HepG2 (cell line): ENCODE measurements around the gene CHD9. TPM values are rescaled to one million over a fixed set of nuclear protein-coding genes. Genes with fewer than 3 reads are reported as not detected.

Experiments
- CAMTA2 ChIP-seq: sonication (generic); formaldehyde crosslinking; IDR thresholded peaks from 2 replicates; pipeline ENCODE4 v1.4.0; 2020; ENCODE audit warnings: mild to moderate bottlenecking, missing genetic modification reagents, borderline replicate concordance
- IRF2 ChIP-seq: IDR thresholded peaks from 2 replicates; pipeline ENCODE4 v1.6.1; 2018; ENCODE audit warnings: missing genetic modification reagents, missing compliant biosample characterization
- KDM1A ChIP-seq: IDR thresholded peaks from 2 replicates; pipeline ENCODE4 v1.6.1; 2016; ENCODE audit warnings: missing compliant biosample characterization
- MLXIP ChIP-seq: sonication (generic); formaldehyde crosslinking; IDR thresholded peaks from 2 replicates; pipeline ENCODE4 v1.9.0; 2021; ENCODE audit warnings: missing genetic modification reagents, borderline replicate concordance
- NR2F6 ChIP-seq, 2 experiments: IDR thresholded peaks; 2 replicates each; pipeline ENCODE4 v1.6.1; 2016; ENCODE audit warnings: antibody characterized with exemption in 1 of 2, mild to moderate bottlenecking in 1 of 2
- SRY ChIP-seq: sonication (generic); formaldehyde crosslinking; IDR thresholded peaks from 2 replicates; pipeline ENCODE4 v1.8.0; 2022; ENCODE audit warnings: mild to moderate bottlenecking, missing genetic modification reagents
- TBL1XR1 ChIP-seq: fragments of 150-350 bp; IDR thresholded peaks from 2 replicates; pipeline ENCODE4 v1.6.1; 2014; ENCODE audit warnings: borderline replicate concordance, low read length; ENCODE audit not compliant: partially characterized antibody
- ZBTB3 ChIP-seq: sonication (generic); formaldehyde crosslinking; IDR thresholded peaks from 2 replicates; pipeline ENCODE4 v1.4.0; 2020; ENCODE audit warnings: low read depth, mild to moderate bottlenecking, moderate library complexity, missing genetic modification reagents, borderline replicate concordance
- ZNF263 ChIP-seq: sonication (generic); formaldehyde crosslinking; IDR thresholded peaks from 2 replicates; pipeline ENCODE4 v1.4.0; 2020; ENCODE audit warnings: missing genetic modification reagents
- ZNF446 ChIP-seq: sonication (generic); formaldehyde crosslinking; IDR thresholded peaks from 2 replicates; pipeline ENCODE4 v1.5.0; 2020; ENCODE audit warnings: mild to moderate bottlenecking, missing genetic modification reagents
- ZNF766 ChIP-seq: sonication (generic); formaldehyde crosslinking; IDR thresholded peaks from 2 replicates; pipeline ENCODE4 v1.5.0; 2020; ENCODE audit warnings: missing genetic modification reagents, borderline replicate concordance
- ZNF839 ChIP-seq: sonication (generic); formaldehyde crosslinking; IDR thresholded peaks from 2 replicates; pipeline ENCODE4 v1.4.0; 2020; ENCODE audit warnings: missing genetic modification reagents, mild to moderate bottlenecking, borderline replicate concordance
- ZNF850 ChIP-seq: sonication (generic); formaldehyde crosslinking; conservative IDR thresholded peaks from 2 replicates; pipeline ENCODE4 v1.9.0; 2021; ENCODE audit warnings: mild to moderate bottlenecking, missing genetic modification reagents
- polyA plus RNA-seq, 8 experiments: library from polyadenylated mRNA; depleted of rRNA in 3 of 8; stranded (reverse) in 7 of 8; unstranded in 1 of 8; fragments of >200 nt; fragmentation: Illumina TruSeq in 4 of 8; extraction: Trizol in 4 of 8; gene quantifications; 2 replicates each; pipeline versions ENCODE4 v1.2.1 to v1.2.3, GENCODE V29; 2011 to 2016; ENCODE audit warnings: low read depth in 4 of 8, missing spikeins in 1 of 8, mixed read lengths in 1 of 8; ENCODE audit not compliant: insufficient read depth in 1 of 8
- total RNA-seq, 5 experiments: library from RNA; depleted of rRNA; stranded (reverse); fragments of >200 nt; fragmentation: Illumina TruSeq; extraction: Trizol; gene quantifications; 2 replicates each; pipeline ENCODE4 v1.2.3, GENCODE V29; 2016; ENCODE audit warnings: low read depth in 1 of 5
- TF ChIP-seq, protein P1 (sequence below): sonication (generic); formaldehyde crosslinking; IDR thresholded peaks from 2 replicates; pipeline ENCODE4 v1.4.0; 2020; ENCODE audit warnings: mild to moderate bottlenecking, missing genetic modification reagents
- TF ChIP-seq, protein P2 (sequence below): conservative IDR thresholded peaks from 2 replicates; pipeline ENCODE4 v1.6.1; 2018; ENCODE audit warnings: missing genetic modification reagents
- TF ChIP-seq, protein P3 (sequence below): sonication (generic); formaldehyde crosslinking; IDR thresholded peaks from 2 replicates; pipeline ENCODE4 v1.5.0; 2020; ENCODE audit warnings: missing genetic modification reagents

Gene CHD9
- total and polyA plus RNA-seq, 2 of the 13 experiments (the other 11 are each of a cell fraction or from before 2014, with no cell fraction given), result 23.4 to 27.7 TPM

GRCh38 chr16:53131363-53132071, 76.7 kb downstream of the CHD9 start (continued):
- TF ChIP-seq ZBTB3 (CRISPR knock-in tag) (no peak), MLXIP (CRISPR knock-in tag) (no peak), CAMTA2 (CRISPR knock-in tag) (no peak), NR2F6 (IDR thresholded peaks at IDR 0.05) (no peak), NR2F6 (CRISPR knock-in tag; IDR thresholded peaks at IDR 0.05) (no peak), SRY (CRISPR knock-in tag) (no peak), KDM1A (no peak), ZNF850 (CRISPR knock-in tag) (no peak), ZNF766 (CRISPR knock-in tag) (no peak), ZNF263 (CRISPR knock-in tag) (no peak; the same call in 1 of the 2 replicates), IRF2 (no peak), ZNF839 (CRISPR knock-in tag) (no peak), TBL1XR1 (no peak), ZNF446 (CRISPR knock-in tag) (no peak; the same call in 1 of the 2 replicates)
- TF ChIP-seq, protein P1, sequence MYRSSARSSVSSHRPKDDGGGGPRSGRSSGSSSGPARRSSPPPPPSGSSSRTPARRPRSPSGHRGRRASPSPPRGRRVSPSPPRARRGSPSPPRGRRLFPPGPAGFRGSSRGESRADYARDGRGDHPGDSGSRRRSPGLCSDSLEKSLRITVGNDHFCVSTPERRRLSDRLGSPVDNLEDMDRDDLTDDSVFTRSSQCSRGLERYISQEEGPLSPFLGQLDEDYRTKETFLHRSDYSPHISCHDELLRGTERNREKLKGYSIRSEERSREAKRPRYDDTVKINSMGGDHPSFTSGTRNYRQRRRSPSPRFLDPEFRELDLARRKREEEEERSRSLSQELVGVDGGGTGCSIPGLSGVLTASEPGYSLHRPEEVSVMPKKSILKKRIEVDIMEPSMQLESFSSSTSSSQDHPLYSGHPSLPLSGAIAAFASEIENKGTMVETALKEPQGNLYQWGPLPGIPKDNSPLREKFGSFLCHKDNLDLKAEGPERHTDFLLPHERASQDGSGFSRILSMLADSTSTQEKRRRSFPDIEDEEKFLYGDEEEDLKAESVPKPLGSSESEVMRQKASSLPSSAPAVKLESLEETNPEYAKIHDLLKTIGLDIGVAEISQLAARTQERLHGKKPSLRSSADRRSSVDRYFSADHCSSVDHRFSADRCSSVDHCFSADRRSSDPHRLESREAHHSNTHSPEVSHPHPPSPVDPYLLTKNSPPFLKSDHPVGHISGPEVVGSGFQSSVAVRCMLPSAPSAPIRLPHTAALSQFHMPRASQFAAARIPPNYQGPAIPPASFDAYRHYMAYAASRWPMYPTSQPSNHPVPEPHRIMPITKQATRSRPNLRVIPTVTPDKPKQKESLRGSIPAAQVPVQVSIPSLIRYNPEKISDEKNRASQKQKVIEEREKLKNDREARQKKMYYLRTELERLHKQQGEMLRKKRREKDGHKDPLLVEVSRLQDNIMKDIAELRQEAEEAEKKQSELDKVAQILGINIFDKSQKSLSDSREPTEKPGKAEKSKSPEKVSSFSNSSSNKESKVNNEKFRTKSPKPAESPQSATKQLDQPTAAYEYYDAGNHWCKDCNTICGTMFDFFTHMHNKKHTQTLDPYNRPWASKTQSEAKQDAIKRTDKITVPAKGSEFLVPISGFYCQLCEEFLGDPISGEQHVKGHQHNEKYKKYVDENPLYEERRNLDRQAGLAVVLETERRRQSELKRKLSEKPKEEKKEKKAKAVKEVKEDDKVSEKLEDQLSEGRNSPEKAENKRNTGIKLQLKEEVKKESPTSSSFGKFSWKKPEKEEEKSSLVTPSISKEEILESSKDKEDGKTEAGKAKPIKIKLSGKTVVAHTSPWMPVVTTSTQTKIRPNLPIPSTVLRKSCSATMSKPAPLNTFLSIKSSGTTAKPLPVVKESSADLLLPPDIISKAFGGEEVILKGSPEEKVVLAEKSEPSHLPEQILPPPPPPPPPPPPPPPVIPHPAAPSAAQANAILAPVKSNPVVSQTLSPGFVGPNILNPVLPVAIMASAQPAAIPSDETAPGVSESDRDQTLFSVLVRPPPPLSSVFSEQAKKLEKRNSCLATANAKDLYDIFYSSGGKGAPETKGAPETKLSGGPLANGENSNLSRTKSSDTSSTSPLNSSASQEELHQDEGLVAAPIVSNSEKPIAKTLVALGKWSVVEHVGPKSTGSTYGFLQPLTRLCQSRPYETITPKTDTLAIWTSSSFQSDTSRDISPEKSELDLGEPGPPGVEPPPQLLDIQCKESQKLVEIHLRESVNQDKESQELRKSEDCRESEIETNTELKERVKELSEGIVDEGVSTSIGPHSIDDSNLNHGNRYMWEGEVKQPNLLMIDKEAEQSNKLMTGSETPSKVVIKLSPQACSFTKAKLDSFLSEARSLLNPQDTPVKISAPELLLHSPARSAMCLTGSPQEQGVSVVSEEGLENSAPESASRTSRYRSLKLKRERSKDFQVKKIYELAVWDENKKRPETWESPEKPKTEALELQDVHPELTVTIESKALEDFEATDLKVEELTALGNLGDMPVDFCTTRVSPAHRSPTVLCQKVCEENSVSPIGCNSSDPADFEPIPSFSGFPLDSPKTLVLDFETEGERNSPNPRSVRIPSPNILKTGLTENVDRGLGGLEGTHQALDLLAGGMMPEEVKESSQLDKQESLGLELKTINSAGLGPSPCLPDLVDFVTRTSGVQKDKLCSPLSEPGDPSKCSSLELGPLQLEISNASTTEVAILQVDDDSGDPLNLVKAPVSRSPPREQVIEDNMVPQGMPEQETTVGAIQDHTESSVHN (CRISPR knock-in tag), result peak; percentile 87; the same call in 1 of the 2 replicates
- TF ChIP-seq, protein P2, sequence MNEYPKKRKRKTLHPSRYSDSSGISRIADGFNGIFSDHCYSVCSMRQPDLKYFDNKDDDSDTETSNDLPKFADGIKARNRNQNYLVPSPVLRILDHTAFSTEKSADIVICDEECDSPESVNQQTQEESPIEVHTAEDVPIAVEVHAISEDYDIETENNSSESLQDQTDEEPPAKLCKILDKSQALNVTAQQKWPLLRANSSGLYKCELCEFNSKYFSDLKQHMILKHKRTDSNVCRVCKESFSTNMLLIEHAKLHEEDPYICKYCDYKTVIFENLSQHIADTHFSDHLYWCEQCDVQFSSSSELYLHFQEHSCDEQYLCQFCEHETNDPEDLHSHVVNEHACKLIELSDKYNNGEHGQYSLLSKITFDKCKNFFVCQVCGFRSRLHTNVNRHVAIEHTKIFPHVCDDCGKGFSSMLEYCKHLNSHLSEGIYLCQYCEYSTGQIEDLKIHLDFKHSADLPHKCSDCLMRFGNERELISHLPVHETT, result no peak
- TF ChIP-seq, protein P3, sequence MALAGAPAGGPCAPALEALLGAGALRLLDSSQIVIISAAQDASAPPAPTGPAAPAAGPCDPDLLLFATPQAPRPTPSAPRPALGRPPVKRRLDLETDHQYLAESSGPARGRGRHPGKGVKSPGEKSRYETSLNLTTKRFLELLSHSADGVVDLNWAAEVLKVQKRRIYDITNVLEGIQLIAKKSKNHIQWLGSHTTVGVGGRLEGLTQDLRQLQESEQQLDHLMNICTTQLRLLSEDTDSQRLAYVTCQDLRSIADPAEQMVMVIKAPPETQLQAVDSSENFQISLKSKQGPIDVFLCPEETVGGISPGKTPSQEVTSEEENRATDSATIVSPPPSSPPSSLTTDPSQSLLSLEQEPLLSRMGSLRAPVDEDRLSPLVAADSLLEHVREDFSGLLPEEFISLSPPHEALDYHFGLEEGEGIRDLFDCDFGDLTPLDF, result no peak
